OCI-LY7 (cell line): Measurements from ENCODE around the gene TMC5. TPM values are rescaled to one million over a fixed set of nuclear protein-coding genes. Genes with fewer than 3 reads are reported as not detected.

Experiments
- BruUV-seq: library from RNA; stranded (reverse); fragments of 400-500 nt; replicated peaks from 2 replicates; lab custom pipeline; 2021; lab: Mats Ljungman, UMichigan
- CTCF ChIA-PET: fragments of 300-600 bp; sonication (Branson Sonifier 250); formaldehyde crosslinking; loops from one replicate; lab custom pipeline; 2022; ENCODE audit warnings: antibody characterized with exemption; ENCODE audit not compliant: unreplicated experiment; lab: Charles Lee
- POLR2A ChIA-PET: fragments of 300-600 bp; sonication (Branson Sonifier 250); formaldehyde crosslinking; loops from one replicate; lab custom pipeline; 2022; ENCODE audit warnings: antibody characterized with exemption; lab: Charles Lee
- DNase-seq: peaks from one replicate; pipeline ENCODE4 v3.0.0-alpha.2; 2015; ENCODE audit warnings: low spot score
- H2AFZ ChIP-seq: fragments of 200-600 bp; sonication (generic), shearing (Covaris generic); 2 replicates; pipeline ENCODE4 v1.6.1; 2014; ENCODE audit warnings: mild to moderate bottlenecking, antibody characterized with exemption, low read length, moderate library complexity
- H3K27ac ChIP-seq: fragments of 200-600 bp; sonication (generic); 2 replicates; pipeline ENCODE4 v1.5.1; 2014; ENCODE audit warnings: mixed run types, low read depth, mild to moderate bottlenecking, moderate library complexity, low read length, inconsistent platforms; ENCODE audit not compliant: poor library complexity, severe bottlenecking
- H3K36me3 ChIP-seq: fragments of 200-600 bp; sonication (generic); 2 replicates; pipeline ENCODE4 v1.6.1; 2014; ENCODE audit warnings: mild to moderate bottlenecking, antibody characterized with exemption, low read length, moderate library complexity, mixed read lengths; ENCODE audit not compliant: insufficient read depth
- H3K4me1 ChIP-seq: fragments of 200-600 bp; sonication (generic); 2 replicates; pipeline ENCODE4 v1.5.1; 2014; ENCODE audit warnings: mild to moderate bottlenecking, low read length; ENCODE audit not compliant: insufficient read depth, poor library complexity, severe bottlenecking
- H3K4me2 ChIP-seq: fragments of 200-600 bp; sonication (generic); 2 replicates; pipeline ENCODE4 v1.6.1; 2014; ENCODE audit warnings: mild to moderate bottlenecking, low read length
- H3K4me3 ChIP-seq: fragments of 200-600 bp; sonication (generic); 2 replicates; pipeline ENCODE4 v1.5.1; 2014; ENCODE audit warnings: mild to moderate bottlenecking, low read depth, low read length; ENCODE audit not compliant: poor library complexity, severe bottlenecking
- H3K79me2 ChIP-seq: fragments of 200-600 bp; sonication (generic); 2 replicates; pipeline ENCODE4 v1.6.1; 2016; ENCODE audit warnings: low read depth, mild to moderate bottlenecking, low read length, moderate library complexity, mixed read lengths; ENCODE audit not compliant: insufficient read depth
- H3K9me2 ChIP-seq: fragments of 200-600 bp; sonication (generic); 2 replicates; pipeline ENCODE4 v1.6.1; 2016; ENCODE audit warnings: mild to moderate bottlenecking, low read length, mixed read lengths; ENCODE audit not compliant: insufficient read depth
- H3K9me3 ChIP-seq: fragments of 200-600 bp; sonication (generic); 2 replicates; pipeline ENCODE4 v1.6.1; 2014; ENCODE audit warnings: mild to moderate bottlenecking, mixed run types, low read length, mixed read lengths
- H4K20me1 ChIP-seq: fragments of 200-600 bp; sonication (generic); 2 replicates; pipeline ENCODE4 v1.6.1; 2014; ENCODE audit warnings: mild to moderate bottlenecking, antibody characterized with exemption, low read length, moderate library complexity, mixed read lengths; ENCODE audit not compliant: insufficient read depth
- EZH2phosphoT487 ChIP-seq: fragments of 200-600 bp; sonication (generic); IDR thresholded peaks from 2 replicates; pipeline ENCODE4 v1.6.1; 2018; ENCODE audit warnings: low read depth, borderline replicate concordance, mild to moderate bottlenecking, mixed run types, antibody characterized with exemption, low read length, moderate library complexity, mixed read lengths
- intact Hi-C: fragments of 100-400 bp; cut with micrococcal nuclease; formaldehyde crosslinking; loops from one replicate; pipeline ENCODE4 v1.10.0; 2022; ENCODE audit not compliant: unreplicated experiment
- total RNA-seq, 2 experiments: library from RNA; depleted of rRNA in 1 of 2; stranded (reverse); fragments of >200 nt in 1 of 2; shearing (Covaris generic) in 1 of 2; gene quantifications; 2 replicates each; pipeline ENCODE4 v1.2.3, GENCODE V29; 2014 to 2022
- TF ChIP-seq, protein P1 (sequence below): fragments of 200-600 bp; sonication (generic); conservative IDR thresholded peaks from 2 replicates; pipeline ENCODE4 v1.5.1; 2014; ENCODE audit warnings: mild to moderate bottlenecking, antibody characterized with exemption, low read length, moderate library complexity, mixed read lengths

Gene TMC5
- total RNA-seq, 2 experiments from 2014 or later = not detected

DNA sequence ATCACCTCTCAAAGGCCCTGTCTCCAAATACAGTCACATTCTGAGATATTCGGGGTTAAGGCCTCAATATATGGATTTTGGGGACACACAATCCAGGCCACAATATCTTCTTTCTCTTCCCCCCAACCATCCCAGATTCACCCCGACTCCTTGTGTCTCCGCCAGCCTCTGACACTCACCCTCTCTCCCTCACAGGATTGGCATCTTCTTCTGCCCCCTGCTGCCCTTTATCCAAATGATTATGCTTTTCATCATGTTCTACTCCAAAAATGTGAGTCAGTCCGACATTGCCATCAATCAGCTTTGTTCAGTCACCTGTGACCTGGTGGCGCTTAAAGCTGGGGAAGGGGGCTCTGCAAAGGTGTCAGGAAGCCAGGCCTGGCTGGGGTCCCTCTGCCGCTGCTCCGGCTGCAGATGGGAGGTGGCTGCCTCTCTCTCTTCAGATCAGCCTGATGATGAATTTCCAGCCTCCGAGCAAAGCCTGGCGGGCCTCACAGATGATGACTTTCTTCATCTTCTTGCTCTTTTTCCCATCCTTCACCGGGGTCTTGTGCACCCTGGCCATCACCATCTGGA is 69.2 kb downstream of the TMC5 start:
- Histone ChIP-seq H3K4me3 (no peak overlapping the region), H3K9me2 (no peaks in the 10 kb centered on the region), H3K36me3 (no peaks in the 10 kb centered on the region), H3K9me3 (no peaks in the 10 kb centered on the region), H3K4me2 (no peak overlapping the region), H3K79me2 (no peaks in the 10 kb centered on the region), H3K4me1 (no peaks in the 10 kb centered on the region), H4K20me1 (no peaks in the 10 kb centered on the region), H2AFZ (no peak overlapping the region), H3K27ac (no peak overlapping the region)
- intact Hi-C loops = no loop called here
- no peak for DNase-seq
- ChIA-PET CTCF (no interaction called here), POLR2A (no interaction called here)
- no TSS peak for BruUV-seq
- TF ChIP-seq EZH2phosphoT487 = no peak
- TF ChIP-seq, protein P1, sequence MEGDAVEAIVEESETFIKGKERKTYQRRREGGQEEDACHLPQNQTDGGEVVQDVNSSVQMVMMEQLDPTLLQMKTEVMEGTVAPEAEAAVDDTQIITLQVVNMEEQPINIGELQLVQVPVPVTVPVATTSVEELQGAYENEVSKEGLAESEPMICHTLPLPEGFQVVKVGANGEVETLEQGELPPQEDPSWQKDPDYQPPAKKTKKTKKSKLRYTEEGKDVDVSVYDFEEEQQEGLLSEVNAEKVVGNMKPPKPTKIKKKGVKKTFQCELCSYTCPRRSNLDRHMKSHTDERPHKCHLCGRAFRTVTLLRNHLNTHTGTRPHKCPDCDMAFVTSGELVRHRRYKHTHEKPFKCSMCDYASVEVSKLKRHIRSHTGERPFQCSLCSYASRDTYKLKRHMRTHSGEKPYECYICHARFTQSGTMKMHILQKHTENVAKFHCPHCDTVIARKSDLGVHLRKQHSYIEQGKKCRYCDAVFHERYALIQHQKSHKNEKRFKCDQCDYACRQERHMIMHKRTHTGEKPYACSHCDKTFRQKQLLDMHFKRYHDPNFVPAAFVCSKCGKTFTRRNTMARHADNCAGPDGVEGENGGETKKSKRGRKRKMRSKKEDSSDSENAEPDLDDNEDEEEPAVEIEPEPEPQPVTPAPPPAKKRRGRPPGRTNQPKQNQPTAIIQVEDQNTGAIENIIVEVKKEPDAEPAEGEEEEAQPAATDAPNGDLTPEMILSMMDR = no peak

DNA sequence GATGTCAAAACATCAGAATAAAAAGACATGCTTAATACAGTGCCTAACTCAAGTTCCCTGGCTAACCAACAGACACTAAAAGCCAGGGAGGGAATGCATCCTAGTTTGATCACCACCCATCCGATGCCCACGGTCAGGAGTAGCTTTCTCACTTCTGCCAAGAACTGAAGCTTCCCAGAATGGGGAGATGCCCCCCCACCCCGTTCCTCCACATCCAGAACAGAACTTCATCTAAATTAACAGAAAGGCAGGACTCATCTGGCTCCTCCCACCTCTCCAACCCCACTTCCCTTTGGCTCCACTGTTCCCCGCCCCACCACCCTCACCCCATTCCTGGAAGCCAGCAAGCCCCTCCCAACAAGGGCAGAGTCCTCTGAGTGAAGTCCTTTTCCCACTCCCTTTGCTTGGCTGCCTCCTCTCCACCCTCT is 70.5 kb downstream of the TMC5 start:
- BruUV-seq = no TSS peak
- ChIA-PET POLR2A (no interaction called here), CTCF (no interaction called here)
- H2AFZ ChIP-seq = no peak overlapping the region
- no peaks in the 10 kb centered on the region for H3K79me2 ChIP-seq
- H3K36me3 ChIP-seq = no peaks in the 10 kb centered on the region
- DNase-seq = no peak
- H3K4me3 ChIP-seq = no peak overlapping the region
- TF ChIP-seq EZH2phosphoT487 = no peak
- TF ChIP-seq, protein P1 = no peak
- H3K4me1 ChIP-seq = peaks cover 3% of the 10 kb centered on the region
- H3K4me2 ChIP-seq = no peak overlapping the region
- no peaks in the 10 kb centered on the region for H3K9me3 ChIP-seq
- no peaks in the 10 kb centered on the region for H4K20me1 ChIP-seq
- H3K9me2 ChIP-seq = no peaks in the 10 kb centered on the region
- H3K27ac ChIP-seq = no peak overlapping the region
- intact Hi-C loops = no loop called here

DNA sequence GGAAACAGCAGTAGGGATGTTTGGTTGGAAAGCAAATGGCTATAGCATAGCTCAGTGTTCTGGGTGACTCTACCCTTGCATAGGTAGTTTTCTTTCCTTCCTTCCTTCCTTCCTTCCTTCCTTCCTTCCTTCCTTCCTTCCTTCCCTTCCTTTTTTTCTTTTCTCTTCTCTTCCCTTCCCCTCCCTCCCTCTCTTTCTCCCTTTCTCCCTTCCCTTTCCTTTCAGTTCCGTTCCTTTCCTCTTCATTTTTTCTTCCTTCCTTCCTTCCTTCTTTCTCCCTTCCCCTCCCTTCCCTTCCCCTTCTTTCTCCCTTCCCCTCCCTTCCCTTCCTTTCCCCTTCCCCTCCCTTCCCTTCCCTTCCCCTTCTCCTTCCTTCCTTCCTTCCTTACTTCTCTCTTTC is 72.9 kb downstream of the TMC5 start:
- H2AFZ ChIP-seq = no peak overlapping the region
- no peak overlapping the region for H3K4me3 ChIP-seq
- peaks cover 13% of the 10 kb centered on the region for H3K4me1 ChIP-seq
- no peaks in the 10 kb centered on the region for H3K9me2 ChIP-seq
- H3K27ac ChIP-seq = no peak overlapping the region
- no peaks in the 10 kb centered on the region for H3K9me3 ChIP-seq
- intact Hi-C loops = no loop called here
- ChIA-PET POLR2A (no interaction called here), CTCF (no interaction called here)
- DNase-seq = no peak
- no peak overlapping the region for H3K4me2 ChIP-seq
- no peak for TF ChIP-seq EZH2phosphoT487
- TF ChIP-seq, protein P1 = no peak
- no peaks in the 10 kb centered on the region for H3K36me3 ChIP-seq
- no peaks in the 10 kb centered on the region for H4K20me1 ChIP-seq
- no peaks in the 10 kb centered on the region for H3K79me2 ChIP-seq
- BruUV-seq = no TSS peak
